ENCODE data around the gene TPD52L1.

Gene TPD52L1

GRCh38 chr6:125228981-125229479 is 75.5 kb downstream of the TPD52L1 start:
- DNase-seq (ENCODE audit: low spot score), result no peak
- TF ChIP-seq CTCF (IDR thresholded peaks at IDR 0.05; ENCODE audit: extremely low read depth, missing control alignments), result no peak

- TF ChIP-seq CTCF (IDR thresholded peaks at IDR 0.05; ENCODE audit: extremely low read depth, missing control alignments), result no peak
- DNase-seq (ENCODE audit: low spot score), result no peak
Observed at GRCh38 chr6:125230674-125231073, 77.1 kb downstream of the TPD52L1 start.

GRCh38 chr6:125231133-125231532 is 77.6 kb downstream of the TPD52L1 start:
- no peak for DNase-seq (ENCODE audit: low spot score)
- TF ChIP-seq CTCF (IDR thresholded peaks at IDR 0.05; ENCODE audit: extremely low read depth, missing control alignments), result no peak

- no peak for TF ChIP-seq CTCF (IDR thresholded peaks at IDR 0.05; ENCODE audit: extremely low read depth, missing control alignments)
- DNase-seq (ENCODE audit: low spot score), result no peak
Observed at GRCh38 chr6:125231574-125232343, 78.2 kb downstream of the TPD52L1 start.

- DNase-seq (ENCODE audit: low spot score), result no peak
- no peak for TF ChIP-seq CTCF (IDR thresholded peaks at IDR 0.05; ENCODE audit: extremely low read depth, missing control alignments)
Observed at GRCh38 chr6:125232466-125232865, 78.9 kb downstream of the TPD52L1 start.

GRCh38 chr6:125233202-125233601 is 79.6 kb downstream of the TPD52L1 start:
- DNase-seq (ENCODE audit: low spot score), result no peak
- TF ChIP-seq CTCF (IDR thresholded peaks at IDR 0.05; ENCODE audit: extremely low read depth, missing control alignments), result no peak

GRCh38 chr6:125236536-125237327 is 83.2 kb downstream of the TPD52L1 start:
- DNase-seq (ENCODE audit: low spot score), result no peak
- TF ChIP-seq CTCF (IDR thresholded peaks at IDR 0.05; ENCODE audit: extremely low read depth, missing control alignments), result no peak
